Hypothalamus (tissue), 51 donors: Measurements from ENCODE around the gene GLG1.
"Not testable (repeated sequence)": the region's sequence is repeated elsewhere in the genome, so short reads cannot be mapped to it uniquely, and the experiment has no call there.

Experiments used
- DNase-seq, 51 donors: peaks; one replicate each; lab custom pipeline; 2025; lab: John Stamatoyannopoulos, UW

The GLG1 gene

DNA sequence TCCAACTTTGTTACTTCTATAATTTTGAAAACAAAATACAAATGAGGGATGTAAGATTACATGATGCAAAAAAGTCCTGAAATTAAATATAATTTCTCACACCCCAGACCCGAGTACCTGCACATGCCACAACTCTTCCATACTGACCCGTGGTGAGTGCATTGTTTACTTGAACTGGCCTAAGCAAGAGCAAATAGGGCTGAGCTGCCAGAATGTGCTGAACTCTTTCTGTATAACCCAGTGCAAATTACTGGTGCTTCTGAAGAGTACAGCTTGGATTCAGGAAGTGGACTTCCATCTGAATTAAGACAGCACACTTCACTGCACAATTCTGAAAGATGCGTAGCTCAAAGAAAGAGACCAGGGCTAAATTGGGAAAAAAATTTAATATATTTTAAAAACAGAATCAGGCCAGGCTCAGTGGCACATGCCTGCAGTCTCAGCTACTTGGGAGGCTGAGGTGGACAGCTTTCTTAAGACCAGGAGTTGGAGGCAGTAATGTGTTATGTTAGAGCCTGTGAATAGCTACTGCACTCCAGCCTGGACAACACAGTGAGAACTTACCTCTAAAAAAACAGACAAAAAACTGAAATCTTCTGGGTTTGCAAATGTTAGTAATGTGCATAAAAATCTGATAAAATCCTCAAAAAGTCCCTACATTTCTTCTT lies 63.9 kb downstream of the GLG1 start:
- not testable (repeated sequence) for DNase-seq

DNA sequence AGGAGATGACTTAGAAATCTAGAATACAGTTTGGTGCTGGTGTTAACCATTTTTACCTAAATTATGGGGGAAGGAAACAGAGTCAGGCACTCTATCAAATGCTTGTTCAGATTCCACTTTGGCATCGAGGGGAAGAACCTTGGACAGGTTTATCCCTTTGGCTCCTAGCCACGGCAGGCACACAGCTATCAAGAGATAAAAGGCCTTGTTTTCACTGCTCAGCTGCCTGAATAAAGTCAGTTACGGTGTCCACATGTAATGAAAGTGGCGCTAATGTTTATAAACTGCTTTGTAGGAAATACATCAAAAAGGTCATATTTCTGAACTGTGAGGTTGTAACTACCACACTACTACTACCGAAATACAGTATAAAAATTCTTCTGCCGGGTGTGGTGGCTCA lies 66.3 kb downstream of the GLG1 start:
- DNase-seq, result not testable (repeated sequence)

DNA sequence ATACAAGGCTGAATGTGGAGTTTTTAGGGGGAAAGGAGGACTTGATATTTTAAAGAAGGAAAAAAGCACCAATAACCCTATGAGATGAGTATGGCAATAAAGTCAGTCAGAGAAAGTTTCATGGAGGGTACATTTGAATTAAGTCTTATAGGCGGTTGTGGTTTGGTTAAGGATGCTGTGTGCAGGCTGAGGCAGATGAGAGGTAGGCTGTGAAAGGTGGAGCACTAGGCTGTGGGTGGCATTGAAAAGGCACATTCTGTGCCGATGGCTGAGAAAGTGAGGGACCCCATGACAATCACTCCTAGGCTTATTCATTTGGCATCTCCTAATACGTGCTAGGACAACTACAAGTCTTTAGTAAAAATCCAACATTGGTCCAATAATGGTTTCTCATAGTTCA lies 68.1 kb downstream of the GLG1 start:
- DNase-seq, result not testable (repeated sequence)

DNA sequence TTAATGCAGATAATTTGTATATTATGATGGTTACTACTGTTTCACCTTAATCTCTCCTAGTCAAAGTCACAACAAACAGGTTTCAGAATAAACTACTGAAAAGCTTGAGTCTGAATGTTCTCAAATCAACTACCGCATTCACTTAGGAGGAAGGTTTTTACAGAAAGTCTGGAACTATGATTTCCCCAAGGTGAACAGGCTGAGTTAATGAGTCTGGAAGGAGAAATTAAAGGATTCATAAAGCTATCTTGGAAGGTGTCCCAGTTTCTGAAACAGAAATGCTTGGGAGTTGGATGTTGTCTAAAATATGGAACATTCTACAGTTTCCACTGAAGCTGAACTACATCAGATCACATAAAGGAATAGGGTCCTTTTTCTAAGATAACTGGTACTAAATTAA lies 69.2 kb downstream of the GLG1 start:
- not testable (repeated sequence) for DNase-seq

DNA sequence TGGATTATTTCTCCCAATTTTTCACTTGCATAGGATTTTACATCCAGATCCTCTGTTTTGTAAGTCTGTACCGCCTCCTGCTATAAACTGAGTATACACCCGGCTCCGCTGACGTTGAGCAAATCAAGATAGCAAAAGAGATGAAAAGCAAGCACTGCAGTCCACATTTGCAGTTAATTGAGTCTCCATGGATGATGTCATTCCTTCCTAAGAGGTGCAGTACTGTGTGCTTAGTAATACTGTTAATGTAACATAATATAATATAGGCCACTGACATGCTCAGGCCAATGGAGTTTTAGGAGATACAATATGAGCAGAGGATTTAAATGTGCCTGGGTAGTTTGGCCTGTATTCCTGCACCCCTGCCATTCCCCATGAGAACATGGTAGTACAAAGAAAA lies 72.3 kb downstream of the GLG1 start:
- DNase-seq, result not testable (repeated sequence)

DNA sequence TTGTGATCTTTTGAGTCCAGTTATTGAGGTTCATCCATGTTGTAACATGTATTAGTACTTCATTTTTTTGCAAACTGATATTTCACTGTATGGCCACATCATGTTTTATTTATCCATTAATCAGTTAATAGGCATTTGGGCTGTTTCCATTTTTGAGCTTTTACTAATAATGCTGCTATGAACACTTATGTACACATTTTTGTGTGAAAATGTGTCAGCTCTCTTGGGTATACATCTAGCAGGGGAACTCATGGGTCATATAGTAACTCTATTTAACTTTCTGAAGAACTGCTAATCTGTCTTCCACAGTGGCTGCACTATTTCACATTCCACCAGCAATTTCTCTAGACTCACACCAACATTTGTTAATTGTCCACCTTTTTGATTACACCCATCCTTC lies 82.0 kb downstream of the GLG1 start:
- no peak for DNase-seq

DNA sequence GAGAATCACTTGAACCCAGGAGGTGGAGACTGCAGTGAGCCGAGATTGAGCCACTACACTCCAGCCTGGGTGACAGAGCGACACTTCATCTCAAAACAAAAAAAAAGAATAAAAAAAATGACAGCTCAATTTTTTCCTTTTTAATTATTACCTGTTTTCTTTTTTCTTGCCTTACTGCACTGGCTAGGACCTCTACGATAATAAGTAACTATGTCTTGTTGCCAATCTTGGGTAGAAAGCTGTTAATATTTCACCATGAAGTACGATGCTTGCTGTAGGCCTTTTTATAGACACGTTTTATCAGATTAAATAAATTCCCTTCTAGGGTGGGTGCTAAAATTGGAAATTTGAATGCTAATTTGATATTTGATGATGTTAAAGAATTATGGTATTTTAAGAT lies 82.8 kb downstream of the GLG1 start:
- DNase-seq, result no peak

DNA sequence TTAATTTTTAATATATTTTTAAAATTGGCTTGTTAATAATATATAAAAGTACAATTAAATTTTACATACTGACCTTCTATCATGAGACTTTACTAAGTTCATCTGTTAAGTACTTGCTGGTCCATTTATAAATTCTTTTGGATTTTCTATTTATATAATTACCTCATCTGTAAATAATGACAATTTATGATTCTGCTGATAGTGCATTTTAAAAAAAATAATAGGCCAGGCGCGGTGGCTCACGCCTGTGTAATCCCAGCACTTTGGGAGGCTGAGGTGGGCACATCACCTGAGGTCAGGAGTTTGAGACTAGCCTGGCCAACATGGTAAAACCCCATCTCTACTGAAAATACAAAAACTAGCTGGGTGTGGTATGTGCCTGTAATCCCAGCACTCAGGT lies 83.2 kb downstream of the GLG1 start:
- not testable (repeated sequence) for DNase-seq

DNA sequence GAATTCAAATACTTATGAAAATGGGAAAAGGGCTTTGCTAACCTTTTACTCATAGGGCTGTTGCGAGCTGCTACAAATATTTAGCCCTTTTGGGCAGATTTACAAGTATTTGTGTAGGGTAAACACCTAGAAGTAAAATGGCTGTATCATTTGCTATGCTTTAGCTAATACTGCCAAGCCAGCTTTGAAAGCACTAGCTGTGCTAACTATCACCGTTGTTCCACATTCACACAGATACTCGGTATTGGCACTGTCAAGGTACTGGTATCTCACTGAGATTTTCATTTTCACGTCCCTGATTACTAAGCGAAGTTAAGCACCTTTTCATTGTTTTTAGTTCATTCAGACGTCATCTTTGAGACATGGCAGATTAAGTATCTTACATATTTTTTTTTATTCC lies 84.8 kb downstream of the GLG1 start:
- DNase-seq, result peak in 1 of 51 donors; percentile 43

DNA sequence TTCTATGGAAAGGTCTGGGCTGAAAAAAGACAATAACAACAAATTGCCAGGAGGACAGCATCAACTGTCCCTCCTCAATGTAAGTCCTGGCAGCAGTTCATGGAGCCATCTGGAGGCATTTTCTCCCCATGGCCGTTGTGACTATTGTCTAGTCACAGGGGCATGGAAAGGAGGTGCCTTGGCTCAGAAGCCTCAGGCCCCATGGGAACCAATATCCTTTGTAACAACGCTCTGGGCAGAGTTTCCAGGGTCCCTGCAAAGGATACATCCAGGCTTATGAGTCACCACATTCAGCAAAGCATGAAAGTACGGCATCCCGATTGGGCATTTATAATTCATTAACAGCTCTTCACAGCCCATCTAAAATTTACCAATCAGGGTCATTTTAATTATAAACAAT lies 85.2 kb downstream of the GLG1 start:
- peak in 32 of 51 donors; percentile 1 to 73 (median 34) for DNase-seq

DNA sequence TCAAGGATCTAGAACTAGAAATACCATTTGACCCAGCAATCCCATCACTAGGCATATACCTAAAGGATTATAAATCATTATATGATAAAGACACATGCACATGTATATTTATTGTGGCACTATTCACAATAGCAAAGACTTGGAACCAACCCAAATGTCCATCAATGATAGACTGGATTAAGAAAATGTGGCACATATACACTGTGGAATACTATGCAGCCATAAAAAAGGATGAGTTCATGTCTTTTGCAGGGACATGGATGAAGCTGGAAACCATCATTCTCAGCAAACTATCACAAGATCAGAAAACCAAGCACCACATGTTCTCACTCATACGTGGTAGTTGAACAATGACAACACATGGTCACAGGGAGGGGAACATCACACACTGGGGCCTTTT lies 88.0 kb downstream of the GLG1 start:
- not testable (repeated sequence) for DNase-seq

DNA sequence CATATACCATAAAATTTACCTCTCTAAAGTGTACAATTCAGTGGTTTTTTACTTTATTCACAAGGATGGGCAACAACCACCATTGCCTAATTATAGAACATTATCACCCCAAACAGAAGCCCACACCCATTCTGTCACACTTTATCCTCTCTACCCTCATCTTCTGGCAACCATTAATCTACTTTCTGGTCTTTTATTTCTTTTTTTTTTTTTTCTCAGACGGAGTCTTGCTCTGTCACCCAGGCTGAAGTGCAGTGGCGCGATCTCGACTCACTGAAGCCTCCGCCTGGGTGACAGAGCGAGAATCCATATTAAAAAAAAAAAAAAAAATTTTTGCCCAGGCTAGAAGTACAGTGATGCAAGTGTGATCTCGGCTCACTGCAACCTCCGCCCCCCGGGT lies 95.0 kb downstream of the GLG1 start:
- no peak for DNase-seq

DNA sequence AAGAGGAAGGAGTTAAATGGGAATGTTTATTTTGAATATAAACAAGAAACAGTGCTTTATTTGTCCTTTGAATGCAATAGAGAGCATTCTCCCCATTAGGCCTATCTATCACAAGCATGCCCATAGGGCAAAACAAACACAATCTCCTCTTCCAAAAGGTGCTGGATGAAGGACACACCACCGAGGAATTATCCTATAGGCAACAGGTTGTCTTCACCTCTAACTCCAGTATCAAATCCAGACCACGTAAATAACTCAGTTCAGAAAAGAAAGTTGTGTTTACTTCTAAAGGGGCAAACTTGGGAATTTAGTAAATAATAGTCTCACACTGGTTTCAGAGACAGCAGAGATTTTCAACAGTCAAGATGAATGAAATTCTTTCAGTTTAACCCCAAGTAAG lies 101.9 kb downstream of the GLG1 start:
- no peak for DNase-seq

DNA sequence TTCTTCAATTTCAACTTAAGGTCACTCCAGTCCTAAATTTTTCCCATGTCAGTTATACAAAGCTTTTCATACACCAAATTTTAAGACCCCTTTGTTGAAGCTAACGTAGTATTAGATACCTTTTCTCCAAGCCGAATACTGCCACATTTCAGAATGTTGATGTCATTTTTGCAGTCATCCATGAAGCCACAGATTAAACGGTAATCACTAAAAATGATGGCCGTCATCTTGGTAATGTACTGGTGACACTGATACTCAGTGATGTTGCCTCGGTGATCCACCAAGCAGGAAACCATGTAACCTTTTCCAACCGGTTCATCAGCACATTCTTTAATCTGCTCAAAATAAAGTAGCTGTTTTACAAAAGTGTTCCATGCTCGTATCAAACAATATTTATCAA lies 103.5 kb downstream of the GLG1 start:
- no peak for DNase-seq

DNA sequence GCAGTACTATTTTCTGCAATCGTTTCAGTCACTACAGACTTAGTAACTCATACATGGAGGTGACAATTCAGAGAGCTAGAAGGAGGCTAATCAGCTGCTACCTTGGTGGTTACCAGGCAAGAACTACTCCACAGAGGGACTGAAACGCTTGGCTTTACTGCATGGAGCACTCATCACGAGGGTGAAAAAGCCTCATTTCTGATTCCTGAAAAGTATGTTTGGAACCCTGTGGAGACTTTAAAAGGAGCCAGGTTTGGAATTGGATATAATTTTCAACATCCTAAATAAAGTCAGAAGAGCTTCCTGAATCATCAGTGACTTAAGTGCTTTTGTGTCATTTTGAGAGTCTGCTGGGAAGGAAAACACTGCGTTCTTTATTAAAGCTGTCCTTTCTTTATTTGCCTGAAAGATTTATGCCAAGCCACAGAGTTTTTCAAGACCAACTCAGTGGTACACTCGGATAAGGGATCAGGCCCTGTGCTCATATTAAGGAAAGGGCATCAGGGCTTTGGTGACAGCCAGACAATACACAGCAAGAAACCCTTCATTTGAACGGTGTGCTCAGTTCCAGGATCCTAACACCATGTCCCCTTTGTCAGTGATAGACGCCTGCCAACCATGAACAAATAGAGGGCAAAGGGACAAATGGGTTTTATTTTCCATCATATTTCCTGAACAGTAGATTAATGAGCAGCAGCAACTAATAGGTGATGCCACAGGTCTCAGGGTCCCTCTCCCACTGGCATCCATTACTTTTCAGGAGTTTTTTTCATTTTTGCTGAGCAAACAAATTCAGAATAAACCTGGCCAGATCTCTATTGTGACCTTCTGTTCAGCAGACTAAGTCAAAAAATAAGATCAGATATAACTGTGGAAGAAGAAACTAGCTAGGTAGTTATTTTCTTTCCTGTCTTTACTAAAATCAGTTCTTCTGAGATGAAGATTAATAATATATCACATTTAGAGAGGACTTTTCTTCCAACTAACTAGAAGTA lies 105.1 kb downstream of the GLG1 start:
- DNase-seq, result peak in 21 of 51 donors; percentile 6 to 92 (median 17)

DNA sequence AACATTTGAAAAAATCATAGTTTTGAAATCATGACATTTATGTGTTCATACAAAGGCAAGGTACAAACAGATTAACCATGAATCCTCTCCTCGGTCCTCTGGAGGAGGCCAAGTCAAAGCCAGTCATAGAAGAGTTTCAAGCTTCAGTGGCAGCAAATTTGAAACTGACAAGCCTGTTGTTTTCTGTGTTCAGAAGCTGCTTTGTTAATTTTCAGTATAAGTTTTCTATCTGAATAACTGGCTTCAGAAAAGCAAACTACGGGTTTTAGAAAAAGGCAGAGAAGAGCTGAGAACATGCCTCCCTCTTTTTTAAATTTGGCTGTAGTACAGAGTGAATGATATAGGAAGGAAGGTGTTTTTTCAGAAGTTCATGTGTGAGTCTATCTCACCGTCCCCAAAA lies 106.0 kb downstream of the GLG1 start:
- DNase-seq, result peak in 2 of 51 donors; percentile 41 to 74

DNA sequence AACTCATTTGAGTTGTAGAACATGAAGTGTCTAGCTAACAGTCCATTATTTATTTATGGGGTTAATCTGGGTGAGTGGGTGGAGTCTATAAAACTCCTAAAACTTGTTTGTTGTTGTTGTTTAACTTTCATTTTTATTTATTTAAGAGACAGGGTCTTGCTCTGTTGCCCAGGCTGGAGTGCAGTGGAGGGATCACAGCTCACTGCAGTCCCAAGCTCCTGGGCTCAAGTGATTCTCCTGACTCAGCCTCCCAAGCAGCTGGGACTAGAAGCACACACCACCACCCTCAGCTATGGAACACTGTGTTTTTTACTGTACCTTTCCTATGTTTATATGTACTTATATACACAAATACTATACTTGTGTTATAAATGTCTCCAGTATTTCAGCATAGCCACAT lies 107.8 kb downstream of the GLG1 start:
- no peak for DNase-seq

DNA sequence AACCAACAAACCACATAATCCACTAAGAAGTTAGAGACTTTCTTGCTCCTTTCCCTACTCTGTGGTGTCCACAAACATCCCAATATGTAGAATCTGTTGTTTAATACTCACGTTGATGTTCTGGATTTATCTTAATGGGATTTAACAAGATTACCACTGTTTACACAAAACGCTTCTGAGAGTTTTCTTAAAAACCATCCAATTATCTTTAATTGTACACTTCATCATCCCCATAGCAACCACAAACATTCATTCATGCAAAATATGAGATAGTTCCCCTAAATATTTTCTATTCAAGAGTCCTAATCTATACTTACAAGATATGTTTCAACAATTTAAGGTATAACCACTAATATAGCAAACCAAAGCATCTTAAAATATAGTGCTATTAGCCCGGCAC lies 109.2 kb downstream of the GLG1 start:
- no peak for DNase-seq

DNA sequence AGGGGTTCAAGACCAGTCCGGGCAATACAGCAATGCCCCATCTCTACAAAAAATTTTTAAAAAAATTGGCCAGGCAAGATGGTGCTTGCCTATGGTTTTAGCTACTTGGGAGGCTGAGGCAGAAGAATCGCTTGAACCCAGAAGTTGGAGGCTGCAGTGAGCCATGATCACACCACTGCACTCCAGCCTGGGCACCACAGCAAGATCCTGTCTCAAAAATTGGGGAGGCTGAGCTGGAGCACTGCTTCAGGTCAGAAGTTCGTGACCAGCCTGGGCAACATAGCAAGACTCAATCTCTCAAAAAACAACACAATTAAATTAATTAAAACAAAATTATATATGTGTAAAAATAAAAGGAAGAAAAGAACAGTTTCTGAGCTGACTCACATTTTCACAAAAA lies 110.9 kb downstream of the GLG1 start:
- DNase-seq, result no peak

DNA sequence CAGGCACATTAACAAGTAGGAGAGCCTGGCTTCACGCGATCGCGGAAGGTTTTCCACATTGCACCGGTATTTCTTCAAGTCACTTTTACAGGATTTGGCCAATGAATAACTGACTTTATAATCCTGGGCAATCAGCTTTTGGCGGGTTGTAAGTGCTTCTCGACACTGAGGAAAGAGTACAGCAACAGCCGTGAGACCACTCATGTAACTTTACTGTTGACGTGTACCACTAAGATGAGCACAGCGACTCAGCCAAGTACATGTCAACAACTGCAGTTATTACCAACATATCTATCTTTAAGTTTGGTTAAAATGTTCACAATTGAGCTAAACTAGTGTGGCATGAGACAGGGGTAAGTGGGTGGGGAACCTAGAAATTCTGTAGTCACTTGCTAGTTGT lies 113.9 kb downstream of the GLG1 start:
- DNase-seq, result no peak

DNA sequence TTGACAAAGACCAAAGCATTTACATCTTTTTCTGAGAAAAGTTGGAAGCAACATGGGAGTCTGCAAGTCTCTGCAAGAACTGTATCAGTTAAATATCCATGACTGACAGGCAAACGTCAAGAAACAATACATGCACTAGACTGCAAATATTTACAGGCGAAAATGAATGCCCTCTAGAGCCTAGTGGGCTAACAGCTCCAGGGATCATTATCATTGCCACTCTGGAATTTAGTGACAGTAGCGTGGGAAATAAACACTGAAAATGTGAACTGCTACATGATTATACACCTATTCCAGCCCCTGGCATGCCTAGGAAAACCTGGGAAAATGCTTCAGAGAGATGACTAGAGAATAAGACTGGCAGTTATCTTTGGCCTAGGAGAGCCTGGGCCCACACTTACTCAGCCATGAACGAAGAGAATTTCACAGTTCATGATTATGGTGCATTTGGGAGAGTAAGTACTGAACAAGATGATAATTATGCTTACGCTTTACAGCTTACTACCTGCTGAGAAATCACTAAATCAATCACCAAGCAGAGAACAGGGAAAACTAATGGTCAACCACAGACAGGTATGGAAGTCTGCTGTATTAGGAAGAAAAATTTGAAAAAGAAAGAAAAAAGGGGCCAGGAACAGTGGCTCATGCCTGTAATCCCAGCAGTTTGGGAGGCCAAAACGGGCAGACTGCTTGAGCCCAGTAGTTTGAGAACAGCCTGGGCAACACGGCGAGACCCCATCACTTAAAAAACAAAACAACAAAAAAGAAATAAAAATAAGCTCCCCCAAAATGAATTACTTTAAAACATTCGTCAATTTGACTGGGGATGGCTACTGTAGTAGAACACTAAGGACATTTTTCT lies 119.0 kb downstream of the GLG1 start:
- no peak for DNase-seq
